ENCODE data around the gene NTF4.

Gene NTF4

GRCh38 chr19:49064768-49065611, at the start of gene NTF4:
Gene NTF4, minus strand, starts transcription at chr19:49064818. Its CDS starts 2,821 bp downstream, at chr19:49061997.
- DNase-seq, result no peak

GRCh38 chr19:49113762-49114629, 49.4 kb upstream of the NTF4 start, which contains the start of gene LIN7B:
Gene LIN7B, plus strand, starts transcription at chr19:49114370. Its CDS starts 35 bp downstream, at chr19:49114405.
- peak; percentile 30 to 60 for DNase-seq

GRCh38 chr19:49111218-49111998, 46.8 kb upstream of the NTF4 start:
- no peak for DNase-seq

- DNase-seq, result no peak
Observed at GRCh38 chr19:49110567-49110966, 45.9 kb upstream of the NTF4 start.

GRCh38 chr19:49109569-49110233, 45.1 kb upstream of the NTF4 start:
- no peak for DNase-seq

GRCh38 chr19:49109051-49109450, 44.4 kb upstream of the NTF4 start:
- DNase-seq, result no peak

GRCh38 chr19:49107625-49108459, 43.2 kb upstream of the NTF4 start:
- no peak for DNase-seq

GRCh38 chr19:49106648-49107135, 42.1 kb upstream of the NTF4 start:
- DNase-seq, result peak; percentile 18 to 24

GRCh38 chr19:49104229-49104864, 39.7 kb upstream of the NTF4 start:
- no peak for DNase-seq

- no peak for DNase-seq
Observed at GRCh38 chr19:49103331-49104085, 38.9 kb upstream of the NTF4 start.

- DNase-seq, result no peak
Observed at GRCh38 chr19:49102303-49102702, 37.7 kb upstream of the NTF4 start.

GRCh38 chr19:49101160-49101559, 36.5 kb upstream of the NTF4 start:
- DNase-seq, result no peak

GRCh38 chr19:49098795-49099194, 34.2 kb upstream of the NTF4 start:
- DNase-seq, result no peak

- DNase-seq, result peak; percentile 67 to 79
Observed at GRCh38 chr19:49097453-49098288, 33.1 kb upstream of the NTF4 start.

- no peak for DNase-seq
Observed at GRCh38 chr19:49094505-49095482, 30.2 kb upstream of the NTF4 start.

- DNase-seq, result no peak
Observed at GRCh38 chr19:49092686-49093085, 28.1 kb upstream of the NTF4 start.

- DNase-seq, result no peak
Observed at GRCh38 chr19:49091391-49092038, 26.9 kb upstream of the NTF4 start.
